ENCODE results near the gene DNAJA3.

GRCh38 chr16:4468972-4469371, 43.3 kb downstream of the DNAJA3 start:
- TF ChIP-seq CTCF (IDR thresholded peaks at IDR 0.05) (no peak), NFATC4 (CRISPR knock-in tag; IDR thresholded peaks at IDR 0.05) (no peak), ATF3 (CRISPR knock-in tag; conservative IDR thresholded peaks at IDR 0.05) (no peak), E2F4 (CRISPR knock-in tag; IDR thresholded peaks at IDR 0.05; ENCODE audit: borderline replicate concordance, low read depth) (no peak), ZNF263 (CRISPR knock-in tag; IDR thresholded peaks at IDR 0.05; ENCODE audit: low read depth) (no peak), SP1 (CRISPR knock-in tag; conservative IDR thresholded peaks at IDR 0.05) (no peak), SMAD4 (CRISPR knock-in tag; IDR thresholded peaks at IDR 0.05) (no peak), FOXK1 (CRISPR knock-in tag; IDR thresholded peaks at IDR 0.05) (no peak), HMGXB4 (CRISPR knock-in tag; IDR thresholded peaks at IDR 0.05) (no peak), TEAD4 (CRISPR knock-in tag; IDR thresholded peaks at IDR 0.05) (no peak), NR2C2 (CRISPR knock-in tag; IDR thresholded peaks at IDR 0.05) (no peak), ATF2 (CRISPR knock-in tag; IDR thresholded peaks at IDR 0.05; ENCODE audit: borderline replicate concordance, low read depth) (no peak)
- TF ChIP-seq, protein P1, sequence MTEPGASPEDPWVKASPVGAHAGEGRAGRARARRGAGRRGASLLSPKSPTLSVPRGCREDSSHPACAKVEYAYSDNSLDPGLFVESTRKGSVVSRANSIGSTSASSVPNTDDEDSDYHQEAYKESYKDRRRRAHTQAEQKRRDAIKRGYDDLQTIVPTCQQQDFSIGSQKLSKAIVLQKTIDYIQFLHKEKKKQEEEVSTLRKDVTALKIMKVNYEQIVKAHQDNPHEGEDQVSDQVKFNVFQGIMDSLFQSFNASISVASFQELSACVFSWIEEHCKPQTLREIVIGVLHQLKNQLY (CRISPR knock-in tag; IDR thresholded peaks at IDR 0.05), result no peak
- TF ChIP-seq, protein P2, sequence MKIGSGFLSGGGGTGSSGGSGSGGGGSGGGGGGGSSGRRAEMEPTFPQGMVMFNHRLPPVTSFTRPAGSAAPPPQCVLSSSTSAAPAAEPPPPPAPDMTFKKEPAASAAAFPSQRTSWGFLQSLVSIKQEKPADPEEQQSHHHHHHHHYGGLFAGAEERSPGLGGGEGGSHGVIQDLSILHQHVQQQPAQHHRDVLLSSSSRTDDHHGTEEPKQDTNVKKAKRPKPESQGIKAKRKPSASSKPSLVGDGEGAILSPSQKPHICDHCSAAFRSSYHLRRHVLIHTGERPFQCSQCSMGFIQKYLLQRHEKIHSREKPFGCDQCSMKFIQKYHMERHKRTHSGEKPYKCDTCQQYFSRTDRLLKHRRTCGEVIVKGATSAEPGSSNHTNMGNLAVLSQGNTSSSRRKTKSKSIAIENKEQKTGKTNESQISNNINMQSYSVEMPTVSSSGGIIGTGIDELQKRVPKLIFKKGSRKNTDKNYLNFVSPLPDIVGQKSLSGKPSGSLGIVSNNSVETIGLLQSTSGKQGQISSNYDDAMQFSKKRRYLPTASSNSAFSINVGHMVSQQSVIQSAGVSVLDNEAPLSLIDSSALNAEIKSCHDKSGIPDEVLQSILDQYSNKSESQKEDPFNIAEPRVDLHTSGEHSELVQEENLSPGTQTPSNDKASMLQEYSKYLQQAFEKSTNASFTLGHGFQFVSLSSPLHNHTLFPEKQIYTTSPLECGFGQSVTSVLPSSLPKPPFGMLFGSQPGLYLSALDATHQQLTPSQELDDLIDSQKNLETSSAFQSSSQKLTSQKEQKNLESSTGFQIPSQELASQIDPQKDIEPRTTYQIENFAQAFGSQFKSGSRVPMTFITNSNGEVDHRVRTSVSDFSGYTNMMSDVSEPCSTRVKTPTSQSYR (CRISPR knock-in tag; IDR thresholded peaks at IDR 0.05), result no peak
